Muscle of leg (tissue), 11 donors: Measurements from ENCODE around the gene SRBD1. TPM values are rescaled to one million over a fixed set of nuclear protein-coding genes. Genes with fewer than 3 reads are reported as not detected.

Experiments used
- DNase-seq: peaks from one replicate; pipeline ENCODE4 v3.0.0; 2013
- H3K27ac ChIP-seq: one replicate; pipeline ENCODE4 v1.5.1; 2013; ENCODE audit warnings: mild to moderate bottlenecking, low read length, control low read depth
- H3K27me3 ChIP-seq: one replicate; pipeline ENCODE4 v1.6.1; 2013; ENCODE audit warnings: low read length; ENCODE audit not compliant: control insufficient read depth, insufficient read depth
- H3K36me3 ChIP-seq: one replicate; pipeline ENCODE4 v1.6.1; 2013; ENCODE audit warnings: low read length; ENCODE audit not compliant: control insufficient read depth, insufficient read depth
- H3K4me1 ChIP-seq: one replicate; pipeline ENCODE4 v1.6.1; 2013; ENCODE audit warnings: low read length; ENCODE audit not compliant: control insufficient read depth, insufficient read depth
- H3K4me3 ChIP-seq: one replicate; pipeline ENCODE4 v1.5.1; 2013; ENCODE audit warnings: low read length, control low read depth
- H3K9me3 ChIP-seq: replicated peaks from 2 replicates; pipeline ENCODE4 v1.6.1; 2013; ENCODE audit warnings: low read depth, low read length; ENCODE audit not compliant: control insufficient read depth
- WGBS: methylation state at CpG from one replicate; pipeline ENCODE4 v1.1.5; 2013; ENCODE audit warnings: missing lambda C conversion rate; ENCODE audit not compliant: insufficient coverage; 5-methylcytosine and 5-hydroxymethylcytosine counted together
- polyA plus RNA-seq, 8 donors: library from polyadenylated mRNA; unstranded; fragments of 120-200 nt; gene quantifications; one replicate each; pipeline versions ENCODE4 v1.2.1 to v1.2.3, GENCODE V29; 2013; ENCODE audit warnings: inconsistent platforms in 1 of 8, low replicate concordance in 1 of 8; ENCODE audit not compliant: insufficient read length in 8 of 8, insufficient read depth in 1 of 8
- total RNA-seq: library from RNA; stranded (reverse); fragments of 120-200 nt; gene quantifications from one replicate; pipeline ENCODE4 v1.2.4, GENCODE V29; 2013

The SRBD1 gene
- total and polyA plus RNA-seq, 9 donors: 8.5 to 18.8 (median 11.3) TPM

DNA sequence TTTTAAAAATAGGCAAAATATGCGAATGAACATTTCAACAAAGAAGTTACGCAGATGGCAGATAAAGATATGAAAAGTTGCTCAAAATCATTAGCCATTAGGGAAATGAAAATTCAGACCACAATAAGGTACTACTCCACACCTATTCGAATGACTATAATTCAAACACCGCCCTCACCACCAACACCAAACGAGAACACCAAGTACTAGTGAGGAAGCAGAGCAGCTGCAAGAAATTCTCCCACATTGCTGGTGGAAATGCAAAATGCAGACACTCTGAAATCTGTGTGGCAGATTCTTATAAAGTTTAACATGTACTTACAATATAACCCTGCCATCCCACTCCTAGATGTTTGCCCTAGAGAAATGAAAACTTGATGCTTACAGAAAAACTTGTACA is 23.2 kb upstream of the SRBD1 start:
- no peaks in the 10 kb centered on the region for H3K4me1 ChIP-seq
- no peak for DNase-seq

DNA sequence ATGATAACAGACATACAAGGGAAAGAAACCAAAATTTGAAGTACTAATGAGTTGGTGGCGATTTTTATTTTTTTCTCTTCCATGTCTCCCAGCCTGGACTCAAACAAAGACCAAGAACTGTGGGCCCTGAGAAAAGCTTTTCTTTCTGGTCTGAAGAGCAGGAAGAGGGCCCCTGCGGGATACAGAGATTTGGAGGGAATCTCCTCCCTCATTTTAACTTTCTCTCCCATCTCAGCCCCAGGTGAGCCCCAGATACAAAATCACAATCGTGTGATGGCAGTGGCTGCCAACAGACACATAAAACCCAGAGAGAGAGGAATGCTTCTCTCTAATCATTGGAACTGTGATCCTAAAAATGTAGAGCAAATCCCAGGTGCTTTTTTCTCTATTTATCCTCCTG is 20.9 kb upstream of the SRBD1 start:
- no peak for DNase-seq
- Histone ChIP-seq H3K27me3 (peaks cover 10% of the 10 kb centered on the region), H3K27ac (no peak overlapping the region), H3K9me3 (no peaks in the 10 kb centered on the region), H3K36me3 (no peaks in the 10 kb centered on the region), H3K4me1 (no peaks in the 10 kb centered on the region), H3K4me3 (no peak overlapping the region)
- no CpG with 5 or more reads among the region's 3 CpGs for WGBS

More for the DNA sequence above, 23.2 kb upstream of the SRBD1 start:
- no peaks in the 10 kb centered on the region for H3K9me3 ChIP-seq
- no peaks in the 10 kb centered on the region for H3K36me3 ChIP-seq
- H3K4me3 ChIP-seq: no peak overlapping the region
- no CpG with 5 or more reads among the region's 5 CpGs for WGBS
- H3K27ac ChIP-seq: no peak overlapping the region
- peaks cover 17% of the 10 kb centered on the region for H3K27me3 ChIP-seq

- no peaks in the 10 kb centered on the region for H3K36me3 ChIP-seq
- H3K4me1 ChIP-seq: no peaks in the 10 kb centered on the region
- no peak overlapping the region for H3K27ac ChIP-seq
- 84% methylated on average over 3 of the region's 3 CpGs for WGBS
- no peaks in the 10 kb centered on the region for H3K9me3 ChIP-seq
- H3K4me3 ChIP-seq: no peak overlapping the region
- no peak for DNase-seq
- peaks cover 10% of the 10 kb centered on the region for H3K27me3 ChIP-seq
Observed at GRCh38 chr2:45631319-45631718, 20.3 kb upstream of the SRBD1 start.

GRCh38 chr2:45629971-45630370 is 18.9 kb upstream of the SRBD1 start:
- Histone ChIP-seq H3K27me3 (peaks cover 10% of the 10 kb centered on the region), H3K27ac (no peak overlapping the region), H3K36me3 (no peaks in the 10 kb centered on the region), H3K4me1 (no peaks in the 10 kb centered on the region), H3K9me3 (no peaks in the 10 kb centered on the region), H3K4me3 (no peak overlapping the region)
- no CpG with 5 or more reads among the region's 1 CpG for WGBS
- no peak for DNase-seq

- Histone ChIP-seq H3K36me3 (no peaks in the 10 kb centered on the region), H3K4me1 (no peaks in the 10 kb centered on the region), H3K27ac (no peak overlapping the region), H3K9me3 (no peaks in the 10 kb centered on the region), H3K4me3 (no peak overlapping the region), H3K27me3 (peaks cover 10% of the 10 kb centered on the region)
- no peak for DNase-seq
- WGBS: 67% methylated on average over 1 of the region's 1 CpG
Observed at GRCh38 chr2:45627911-45628310, 16.8 kb upstream of the SRBD1 start.

- Histone ChIP-seq H3K4me3 (no peak overlapping the region), H3K9me3 (no peaks in the 10 kb centered on the region), H3K4me1 (no peaks in the 10 kb centered on the region), H3K36me3 (no peaks in the 10 kb centered on the region), H3K27me3 (peaks cover 3% of the 10 kb centered on the region), H3K27ac (no peak overlapping the region)
- WGBS: 79% methylated on average over 5 of the region's 8 CpGs
- DNase-seq: no peak
Observed at GRCh38 chr2:45626387-45627221, 15.5 kb upstream of the SRBD1 start.

- H3K4me3 ChIP-seq: no peak overlapping the region
- no peaks in the 10 kb centered on the region for H3K27me3 ChIP-seq
- no peaks in the 10 kb centered on the region for H3K9me3 ChIP-seq
- H3K36me3 ChIP-seq: no peaks in the 10 kb centered on the region
- no peak overlapping the region for H3K27ac ChIP-seq
- no peak for DNase-seq
- H3K4me1 ChIP-seq: no peaks in the 10 kb centered on the region
Observed at GRCh38 chr2:45625824-45626223, 14.8 kb upstream of the SRBD1 start.

DNA sequence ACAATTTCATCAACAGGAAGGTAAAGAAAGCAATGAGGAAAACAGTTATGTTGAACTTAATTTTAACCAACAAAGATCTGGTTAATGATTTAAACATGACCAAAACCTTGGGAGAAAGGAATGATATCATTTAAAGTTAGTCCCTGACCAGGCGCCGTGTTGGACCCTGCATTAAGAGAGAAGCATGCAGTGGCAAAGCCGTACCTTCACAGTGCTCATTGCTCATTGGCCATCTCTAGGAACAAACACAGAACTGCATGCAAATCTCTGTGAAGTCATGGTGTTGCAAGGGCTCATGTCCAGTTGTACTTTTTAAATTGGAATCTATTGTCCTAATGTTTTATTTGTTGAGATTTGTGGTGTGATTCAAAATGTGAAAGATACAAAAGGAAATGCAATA is 12.0 kb upstream of the SRBD1 start:
- Histone ChIP-seq H3K27ac (no peak overlapping the region), H3K9me3 (no peaks in the 10 kb centered on the region), H3K4me3 (no peak overlapping the region), H3K36me3 (no peaks in the 10 kb centered on the region), H3K27me3 (peaks cover 3% of the 10 kb centered on the region), H3K4me1 (no peaks in the 10 kb centered on the region)
- DNase-seq: no peak
- 60% methylated on average over 2 of the region's 3 CpGs for WGBS

- no peak for DNase-seq
- H3K9me3 ChIP-seq: no peaks in the 10 kb centered on the region
- H3K36me3 ChIP-seq: no peaks in the 10 kb centered on the region
- H3K27me3 ChIP-seq: peaks cover 3% of the 10 kb centered on the region
- no peaks in the 10 kb centered on the region for H3K4me1 ChIP-seq
- no peak overlapping the region for H3K27ac ChIP-seq
- WGBS: no CpG with 5 or more reads among the region's 6 CpGs
- no peak overlapping the region for H3K4me3 ChIP-seq
Observed at GRCh38 chr2:45622336-45623075, 11.4 kb upstream of the SRBD1 start.

- no peaks in the 10 kb centered on the region for H3K4me1 ChIP-seq
- H3K27me3 ChIP-seq: peaks cover 3% of the 10 kb centered on the region
- 80% methylated on average over 1 of the region's 2 CpGs for WGBS
- no peak overlapping the region for H3K27ac ChIP-seq
- no peak overlapping the region for H3K4me3 ChIP-seq
- no peaks in the 10 kb centered on the region for H3K36me3 ChIP-seq
- no peaks in the 10 kb centered on the region for H3K9me3 ChIP-seq
- DNase-seq: no peak
Observed at GRCh38 chr2:45617496-45617895, 6.4 kb upstream of the SRBD1 start.
